ENCODE measurements around the gene MESP2. TPM values are rescaled to one million over a fixed set of nuclear protein-coding genes. Genes with fewer than 3 reads are reported as not detected.

MESP2 gene
- total and polyA plus RNA-seq, 2 of the 13 experiments (the other 11 are each of a cell fraction or from before 2014, with no cell fraction given) = not detected

DNA sequence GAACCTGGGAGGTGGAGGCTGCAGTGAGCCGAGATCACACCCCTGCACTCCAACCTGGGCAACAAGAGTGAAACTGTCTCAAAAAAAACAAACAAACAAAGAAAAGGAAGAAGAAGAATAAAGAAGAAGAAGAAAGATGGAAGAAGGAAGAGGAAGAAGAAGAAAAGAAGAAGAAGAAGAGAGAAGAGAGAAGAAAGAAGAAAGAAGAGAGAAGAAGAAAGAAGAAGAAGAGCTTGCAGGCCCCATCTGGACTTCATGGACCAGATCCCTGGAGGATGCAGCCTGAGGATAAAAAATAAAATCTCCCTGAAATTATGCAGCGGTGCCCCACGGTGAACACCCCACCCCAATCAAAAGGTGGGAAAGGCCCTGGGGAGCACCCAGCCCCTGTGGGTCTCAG lies 16.3 kb upstream of the MESP2 start (continued):
- TF ChIP-seq SP140L (CRISPR knock-in tag; IDR thresholded peaks at IDR 0.05; ENCODE audit: borderline replicate concordance) = no peak
- no peak for TF ChIP-seq ZNF136 (CRISPR knock-in tag; IDR thresholded peaks at IDR 0.05; ENCODE audit: low read depth)
- TF ChIP-seq, protein P1, sequence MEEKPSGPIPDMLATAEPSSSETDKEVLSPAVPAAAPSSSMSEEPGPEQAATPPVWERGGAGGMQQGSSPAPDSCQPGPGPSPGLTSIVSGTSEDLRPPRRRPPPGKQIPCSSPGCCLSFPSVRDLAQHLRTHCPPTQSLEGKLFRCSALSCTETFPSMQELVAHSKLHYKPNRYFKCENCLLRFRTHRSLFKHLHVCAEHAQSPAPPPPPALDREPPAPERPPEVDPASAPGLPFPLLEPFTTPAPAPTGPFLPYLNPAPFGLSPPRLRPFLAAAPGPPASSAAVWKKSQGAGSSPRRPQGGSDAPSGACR (CRISPR knock-in tag; IDR thresholded peaks at IDR 0.05) = no peak
- no peak for TF ChIP-seq CENPX (CRISPR knock-in tag; IDR thresholded peaks at IDR 0.05)
- no peak for TF ChIP-seq NFE2L1 (CRISPR knock-in tag; IDR thresholded peaks at IDR 0.05; ENCODE audit: borderline replicate concordance)
- TF ChIP-seq SMAD1 (CRISPR knock-in tag; IDR thresholded peaks at IDR 0.05; ENCODE audit: borderline replicate concordance, low read depth) = no peak
- TF ChIP-seq, protein P2, sequence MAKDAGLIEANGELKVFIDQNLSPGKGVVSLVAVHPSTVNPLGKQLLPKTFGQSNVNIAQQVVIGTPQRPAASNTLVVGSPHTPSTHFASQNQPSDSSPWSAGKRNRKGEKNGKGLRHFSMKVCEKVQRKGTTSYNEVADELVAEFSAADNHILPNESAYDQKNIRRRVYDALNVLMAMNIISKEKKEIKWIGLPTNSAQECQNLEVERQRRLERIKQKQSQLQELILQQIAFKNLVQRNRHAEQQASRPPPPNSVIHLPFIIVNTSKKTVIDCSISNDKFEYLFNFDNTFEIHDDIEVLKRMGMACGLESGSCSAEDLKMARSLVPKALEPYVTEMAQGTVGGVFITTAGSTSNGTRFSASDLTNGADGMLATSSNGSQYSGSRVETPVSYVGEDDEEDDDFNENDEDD (CRISPR knock-in tag; IDR thresholded peaks at IDR 0.05; ENCODE audit: borderline replicate concordance) = no peak
- no peak for TF ChIP-seq ZNF44 (CRISPR knock-in tag; IDR thresholded peaks at IDR 0.05)
- TF ChIP-seq, protein P3, sequence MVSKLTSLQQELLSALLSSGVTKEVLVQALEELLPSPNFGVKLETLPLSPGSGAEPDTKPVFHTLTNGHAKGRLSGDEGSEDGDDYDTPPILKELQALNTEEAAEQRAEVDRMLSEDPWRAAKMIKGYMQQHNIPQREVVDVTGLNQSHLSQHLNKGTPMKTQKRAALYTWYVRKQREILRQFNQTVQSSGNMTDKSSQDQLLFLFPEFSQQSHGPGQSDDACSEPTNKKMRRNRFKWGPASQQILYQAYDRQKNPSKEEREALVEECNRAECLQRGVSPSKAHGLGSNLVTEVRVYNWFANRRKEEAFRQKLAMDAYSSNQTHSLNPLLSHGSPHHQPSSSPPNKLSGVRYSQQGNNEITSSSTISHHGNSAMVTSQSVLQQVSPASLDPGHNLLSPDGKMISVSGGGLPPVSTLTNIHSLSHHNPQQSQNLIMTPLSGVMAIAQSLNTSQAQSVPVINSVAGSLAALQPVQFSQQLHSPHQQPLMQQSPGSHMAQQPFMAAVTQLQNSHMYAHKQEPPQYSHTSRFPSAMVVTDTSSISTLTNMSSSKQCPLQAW (CRISPR knock-in tag; IDR thresholded peaks at IDR 0.05) = no peak
- no peak for TF ChIP-seq PCBP2 (optimal IDR thresholded peaks at IDR 0.05; ENCODE audit: low read depth, low read length, poor library complexity, severe bottlenecking)
